KMS-11 (cell line): ENCODE results near the gene GAN.
A peak's percentile ranks its signal among the peaks of the same experiment; 100 is the strongest.

Experiments used
- H2AFZ ChIP-seq: fragments of 200-600 bp; sonication (generic); 2 replicates; pipeline ENCODE4 v1.6.1; 2016; ENCODE audit warnings: antibody characterized with exemption, mixed run types, low read depth
- H3K27ac ChIP-seq: fragments of 200-600 bp; sonication (generic); 2 replicates; pipeline ENCODE4 v1.6.1; 2016; ENCODE audit warnings: mild to moderate bottlenecking, mixed run types
- H3K27me3 ChIP-seq: fragments of 200-600 bp; sonication (generic); 2 replicates; pipeline ENCODE4 v1.6.1; 2017; ENCODE audit warnings: mild to moderate bottlenecking, low read depth, mixed run types, moderate library complexity; ENCODE audit not compliant: insufficient read depth
- H3K36me3 ChIP-seq: fragments of 200-600 bp; sonication (generic); 2 replicates; pipeline ENCODE4 v1.6.1; 2017; ENCODE audit warnings: mild to moderate bottlenecking, mixed run types; ENCODE audit not compliant: insufficient read depth
- H3K4me1 ChIP-seq: fragments of 200-600 bp; sonication (generic); 2 replicates; pipeline ENCODE4 v1.6.1; 2016; ENCODE audit warnings: mild to moderate bottlenecking, low read depth, mixed run types; ENCODE audit not compliant: poor library complexity, severe bottlenecking
- H3K4me2 ChIP-seq: fragments of 200-600 bp; sonication (generic); 2 replicates; pipeline ENCODE4 v1.7.0; 2016; ENCODE audit warnings: mild to moderate bottlenecking, mixed run types
- H3K4me3 ChIP-seq: fragments of 200-600 bp; sonication (generic); IDR thresholded peaks from 2 replicates; pipeline ENCODE4 v1.6.1; 2017; ENCODE audit warnings: low read depth, low read length, mixed read lengths; ENCODE audit not compliant: insufficient read depth
- H3K79me2 ChIP-seq: fragments of 200-600 bp; sonication (generic); 2 replicates; pipeline ENCODE4 v1.6.1; 2016; ENCODE audit warnings: low read depth, mixed run types; ENCODE audit not compliant: insufficient read depth
- H3K9ac ChIP-seq: fragments of 200-600 bp; sonication (generic); 2 replicates; pipeline ENCODE4 v1.6.1; 2016; ENCODE audit warnings: mild to moderate bottlenecking, mixed run types
- H4K20me1 ChIP-seq: fragments of 200-600 bp; sonication (generic); 2 replicates; pipeline ENCODE4 v1.6.1; 2016; ENCODE audit warnings: mild to moderate bottlenecking, mixed run types; ENCODE audit not compliant: insufficient read depth
- TF ChIP-seq, protein P1 (sequence below): fragments of 200-600 bp; sonication (generic); conservative IDR thresholded peaks from 2 replicates; pipeline ENCODE4 v1.6.1; 2017; ENCODE audit warnings: low read depth, mild to moderate bottlenecking, antibody characterized with exemption, low read length, moderate library complexity, mixed read lengths

Gene GAN

GRCh38 chr16:81360135-81360534, 45.4 kb downstream of the GAN start:
- TF ChIP-seq, protein P1, sequence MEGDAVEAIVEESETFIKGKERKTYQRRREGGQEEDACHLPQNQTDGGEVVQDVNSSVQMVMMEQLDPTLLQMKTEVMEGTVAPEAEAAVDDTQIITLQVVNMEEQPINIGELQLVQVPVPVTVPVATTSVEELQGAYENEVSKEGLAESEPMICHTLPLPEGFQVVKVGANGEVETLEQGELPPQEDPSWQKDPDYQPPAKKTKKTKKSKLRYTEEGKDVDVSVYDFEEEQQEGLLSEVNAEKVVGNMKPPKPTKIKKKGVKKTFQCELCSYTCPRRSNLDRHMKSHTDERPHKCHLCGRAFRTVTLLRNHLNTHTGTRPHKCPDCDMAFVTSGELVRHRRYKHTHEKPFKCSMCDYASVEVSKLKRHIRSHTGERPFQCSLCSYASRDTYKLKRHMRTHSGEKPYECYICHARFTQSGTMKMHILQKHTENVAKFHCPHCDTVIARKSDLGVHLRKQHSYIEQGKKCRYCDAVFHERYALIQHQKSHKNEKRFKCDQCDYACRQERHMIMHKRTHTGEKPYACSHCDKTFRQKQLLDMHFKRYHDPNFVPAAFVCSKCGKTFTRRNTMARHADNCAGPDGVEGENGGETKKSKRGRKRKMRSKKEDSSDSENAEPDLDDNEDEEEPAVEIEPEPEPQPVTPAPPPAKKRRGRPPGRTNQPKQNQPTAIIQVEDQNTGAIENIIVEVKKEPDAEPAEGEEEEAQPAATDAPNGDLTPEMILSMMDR = no peak
- Histone ChIP-seq H3K4me2 (no peak overlapping the region), H3K27me3 (no peaks in the 10 kb centered on the region), H3K27ac (no peak overlapping the region), H3K9ac (no peak overlapping the region), H4K20me1 (no peaks in the 10 kb centered on the region), H3K4me1 (no peaks in the 10 kb centered on the region), H3K36me3 (no peaks in the 10 kb centered on the region), H3K79me2 (no peaks in the 10 kb centered on the region), H3K4me3 (no peak overlapping the region), H2AFZ (no peak overlapping the region)

- H3K4me3 ChIP-seq = no peak overlapping the region
- H3K4me2 ChIP-seq = no peak overlapping the region
- H3K4me1 ChIP-seq = peaks cover 37% of the 10 kb centered on the region
- TF ChIP-seq, protein P1 = no peak
- H3K27ac ChIP-seq = no peak overlapping the region
- no peaks in the 10 kb centered on the region for H3K36me3 ChIP-seq
- no peak overlapping the region for H3K9ac ChIP-seq
- no peaks in the 10 kb centered on the region for H3K79me2 ChIP-seq
- no peaks in the 10 kb centered on the region for H3K27me3 ChIP-seq
- no peak overlapping the region for H2AFZ ChIP-seq
- no peaks in the 10 kb centered on the region for H4K20me1 ChIP-seq
Measured at GRCh38 chr16:81365731-81366130, 51.0 kb downstream of the GAN start.

DNA sequence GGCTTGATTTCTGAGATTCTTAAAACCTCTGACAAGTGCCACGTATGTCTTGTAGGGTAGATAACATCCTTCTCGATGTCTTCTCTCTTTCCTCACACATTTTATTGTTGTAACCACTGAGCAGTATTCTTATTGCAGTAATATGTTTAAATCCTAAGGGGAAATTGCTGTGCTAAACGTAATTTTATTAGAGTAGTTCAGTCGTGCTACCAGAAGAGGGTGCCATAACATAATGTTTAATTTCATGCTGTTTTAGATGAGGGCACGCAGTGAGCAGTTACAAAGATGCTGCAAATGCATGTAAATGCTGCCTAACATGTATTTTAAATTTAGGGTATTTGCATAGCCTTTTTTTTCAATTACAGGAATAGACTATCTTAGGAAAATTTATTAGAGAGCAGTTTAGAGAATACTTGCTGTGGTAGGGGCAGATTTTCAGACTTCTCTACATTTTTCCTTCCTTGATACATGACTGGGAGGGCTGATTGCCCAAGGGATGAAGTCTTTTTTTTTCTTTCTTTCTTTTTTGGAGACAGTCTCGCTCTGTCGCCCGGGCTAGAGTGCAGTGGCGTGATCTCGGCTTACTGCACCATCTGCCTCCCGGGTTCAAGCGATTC, 51.7 kb downstream of the GAN start:
- H3K79me2 ChIP-seq = no peaks in the 10 kb centered on the region
- no peak overlapping the region for H3K4me3 ChIP-seq
- TF ChIP-seq, protein P1 = peak; percentile 89
- no peak overlapping the region for H3K9ac ChIP-seq
- H3K27me3 ChIP-seq = no peaks in the 10 kb centered on the region
- peaks cover 44% of the 10 kb centered on the region for H3K4me1 ChIP-seq
- no peak overlapping the region for H3K4me2 ChIP-seq
- H2AFZ ChIP-seq = no peak overlapping the region
- no peaks in the 10 kb centered on the region for H3K36me3 ChIP-seq
- H3K27ac ChIP-seq = no peak overlapping the region
- no peaks in the 10 kb centered on the region for H4K20me1 ChIP-seq

GRCh38 chr16:81367821-81368220, 53.1 kb downstream of the GAN start:
- H2AFZ ChIP-seq = no peak overlapping the region
- no peaks in the 10 kb centered on the region for H3K36me3 ChIP-seq
- H3K4me3 ChIP-seq = no peak overlapping the region

More at GRCh38 chr16:81367821-81368220, 53.1 kb downstream of the GAN start:
- no peak overlapping the region for H3K4me2 ChIP-seq
- H4K20me1 ChIP-seq = no peaks in the 10 kb centered on the region
- TF ChIP-seq, protein P1 = no peak
- peaks cover 50% of the 10 kb centered on the region for H3K4me1 ChIP-seq
- H3K79me2 ChIP-seq = no peaks in the 10 kb centered on the region
- H3K27me3 ChIP-seq = no peaks in the 10 kb centered on the region
- no peak overlapping the region for H3K27ac ChIP-seq
- H3K9ac ChIP-seq = no peak overlapping the region
